GM19239 (cell line): ENCODE measurements around the gene GGTLC3.
"Not testable (repeated sequence)": the region's sequence is repeated elsewhere in the genome, so short reads cannot be mapped to it uniquely, and the experiment has no call there.

ENCODE experiments used
- DNase-seq: peaks from one replicate; pipeline ENCODE4 v3.0.0; 2011; ENCODE audit warnings: low spot score; ENCODE audit not compliant: insufficient read length
- FAIRE-seq: peaks from 2 replicates; lab custom pipeline; 2011; peaks lifted over from hg19 to GRCh38; lab: Jason Lieb, UNC

Gene GGTLC3

DNA sequence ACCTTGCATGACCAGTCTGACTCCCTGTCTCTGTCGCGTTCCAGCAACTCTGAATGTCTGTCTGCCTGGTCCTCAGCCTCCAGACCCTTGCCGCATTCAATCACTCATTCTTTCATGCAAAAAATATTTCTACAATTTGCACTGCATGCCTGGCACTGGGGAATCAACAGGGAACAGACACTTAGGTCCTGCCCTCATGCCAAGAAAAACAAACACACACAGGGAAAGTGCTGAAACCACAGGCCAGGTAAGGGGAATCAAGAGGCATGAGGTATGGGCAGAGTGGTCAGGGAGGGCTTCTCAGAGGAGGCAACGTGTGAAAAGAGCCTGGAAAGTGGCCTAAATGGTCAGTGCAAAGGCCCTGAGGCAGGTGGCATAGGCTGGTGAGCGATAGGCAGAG, at the start of gene GGTLC3:
Gene GGTLC3 (minus strand): TSS at position 101 of the 400 bp plus-strand sequence. CDS start 264 bp downstream, outside the sequence.
- FAIRE-seq, DNase-seq: not testable (repeated sequence)

DNA sequence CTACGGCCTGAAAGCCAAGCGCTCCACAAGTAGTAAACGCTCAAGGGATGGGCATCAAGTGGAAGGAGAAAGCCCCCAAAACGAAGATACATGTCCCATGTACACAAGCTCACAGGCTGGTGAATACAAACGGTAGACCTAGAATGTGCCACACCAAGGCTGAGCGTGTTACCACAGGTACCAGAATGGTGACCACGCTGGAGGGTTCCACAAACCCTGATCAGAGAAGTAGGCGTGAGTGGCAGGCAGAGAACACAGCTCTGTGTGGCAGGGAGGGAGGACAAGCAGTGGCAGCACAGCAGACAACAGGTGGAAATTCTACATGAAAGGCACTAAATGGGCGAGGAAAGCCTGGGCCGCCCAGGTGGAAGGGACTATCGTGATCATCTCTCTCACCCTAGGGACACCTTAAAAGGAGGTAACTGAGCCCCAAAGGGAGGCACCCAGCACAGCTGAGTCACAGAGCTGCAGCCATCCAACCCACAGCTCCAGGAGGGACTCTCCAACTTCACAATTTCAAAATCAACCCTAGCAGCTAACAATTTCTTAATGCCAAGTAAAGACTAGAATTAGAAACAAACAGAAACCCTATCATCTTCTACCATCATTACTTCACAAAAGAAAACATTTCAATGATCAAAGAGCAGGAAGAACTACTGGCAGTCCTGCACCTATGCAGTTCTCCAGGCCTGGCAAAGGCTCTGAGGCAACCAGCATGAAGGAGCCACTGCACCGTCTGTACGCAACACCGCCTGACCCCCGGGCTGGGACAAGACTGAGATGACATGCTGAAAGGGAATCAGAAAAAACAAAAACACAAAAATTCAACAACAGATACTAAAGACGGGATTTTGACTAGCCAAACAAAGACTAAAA, 42.4 kb upstream of the GGTLC3 start:
- DNase-seq, FAIRE-seq: not testable (repeated sequence)

DNA sequence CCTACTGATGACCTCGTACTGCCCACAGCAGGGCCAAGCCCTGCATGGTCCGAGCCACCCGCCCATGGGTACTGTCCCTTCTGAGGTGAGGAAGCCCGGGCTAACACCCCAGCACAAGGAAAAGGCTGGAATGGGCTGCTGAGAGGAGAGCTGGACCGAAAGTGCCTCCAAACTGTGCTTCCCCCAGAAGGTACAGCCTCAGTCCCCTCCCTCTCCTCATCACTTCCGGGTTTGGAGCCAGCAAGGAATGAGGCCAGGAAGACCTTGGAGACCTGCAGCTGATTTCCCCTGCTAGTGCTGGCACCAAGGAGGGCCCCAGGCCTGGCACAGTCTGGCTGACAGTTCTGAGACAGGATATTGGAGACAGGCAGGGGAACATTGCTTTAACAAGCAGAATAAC, 41.0 kb upstream of the GGTLC3 start:
- not testable (repeated sequence) for FAIRE-seq, DNase-seq

DNA sequence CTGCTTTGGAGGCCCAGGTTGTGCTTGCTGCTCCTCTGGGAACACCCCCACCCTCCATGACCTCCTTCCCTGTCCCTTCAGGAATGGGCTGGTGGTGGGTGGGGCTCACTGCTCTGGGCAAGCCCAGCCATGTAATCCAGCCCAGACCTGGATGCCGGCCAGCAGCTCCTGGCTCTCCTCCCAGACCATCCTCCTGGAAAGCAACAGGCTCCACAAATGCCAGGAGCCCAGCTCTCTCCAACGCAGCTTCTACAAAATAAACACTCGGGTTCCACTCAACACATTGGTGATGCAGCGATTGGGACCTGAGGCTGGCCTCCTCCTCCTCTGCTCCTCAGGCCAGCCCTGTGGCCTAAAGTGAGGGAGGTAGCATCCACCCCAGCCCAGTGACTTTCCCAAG, 40.6 kb upstream of the GGTLC3 start:
- DNase-seq, FAIRE-seq: not testable (repeated sequence)

DNA sequence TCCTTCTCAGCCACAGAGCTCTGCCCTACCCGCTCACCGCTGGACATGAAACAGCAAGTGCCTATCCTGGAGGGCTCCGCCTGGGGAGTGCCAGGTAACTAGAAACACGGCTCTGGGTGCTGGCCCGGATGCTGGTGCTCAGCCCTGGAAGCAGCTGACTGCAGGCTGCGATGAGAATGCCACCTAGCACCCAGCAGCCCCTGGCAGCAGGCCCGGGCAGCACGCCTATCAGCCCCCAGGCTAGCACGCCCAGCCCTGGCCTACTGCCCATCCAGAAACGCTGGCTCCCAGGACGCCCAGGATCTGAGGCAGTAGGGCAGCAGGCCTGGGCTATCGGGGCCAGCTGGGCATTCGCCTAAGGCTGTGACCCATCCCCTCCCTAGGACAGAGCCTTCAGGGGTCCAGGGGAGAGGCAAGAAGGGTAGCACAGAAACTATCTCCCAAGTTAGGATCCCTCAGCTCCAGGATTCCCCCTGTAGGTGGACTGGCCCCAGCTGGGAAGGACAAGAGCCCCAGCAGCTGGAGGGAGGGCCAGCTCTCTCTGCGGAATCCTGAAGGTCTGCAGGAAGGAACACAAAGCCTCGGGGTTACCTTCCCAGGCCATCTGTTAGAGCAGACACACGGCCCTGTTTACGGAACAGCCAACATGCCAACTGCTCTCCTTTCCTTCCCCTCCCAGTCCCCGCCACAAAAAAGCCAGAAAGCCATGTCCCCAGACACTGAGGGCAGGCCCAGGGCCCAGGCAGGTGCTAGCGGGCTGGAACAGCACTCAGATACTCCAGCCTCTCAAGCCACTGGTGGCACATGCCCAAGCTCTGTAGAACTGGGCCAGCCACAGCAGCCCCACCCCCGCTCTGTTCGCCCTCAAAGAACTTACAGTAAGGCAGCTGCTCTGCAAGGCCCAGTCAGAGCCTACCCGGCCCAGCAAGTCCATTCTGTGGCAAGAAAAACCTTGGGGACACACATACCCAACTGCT, 36.6 kb upstream of the GGTLC3 start:
- not testable (repeated sequence) for DNase-seq, FAIRE-seq

DNA sequence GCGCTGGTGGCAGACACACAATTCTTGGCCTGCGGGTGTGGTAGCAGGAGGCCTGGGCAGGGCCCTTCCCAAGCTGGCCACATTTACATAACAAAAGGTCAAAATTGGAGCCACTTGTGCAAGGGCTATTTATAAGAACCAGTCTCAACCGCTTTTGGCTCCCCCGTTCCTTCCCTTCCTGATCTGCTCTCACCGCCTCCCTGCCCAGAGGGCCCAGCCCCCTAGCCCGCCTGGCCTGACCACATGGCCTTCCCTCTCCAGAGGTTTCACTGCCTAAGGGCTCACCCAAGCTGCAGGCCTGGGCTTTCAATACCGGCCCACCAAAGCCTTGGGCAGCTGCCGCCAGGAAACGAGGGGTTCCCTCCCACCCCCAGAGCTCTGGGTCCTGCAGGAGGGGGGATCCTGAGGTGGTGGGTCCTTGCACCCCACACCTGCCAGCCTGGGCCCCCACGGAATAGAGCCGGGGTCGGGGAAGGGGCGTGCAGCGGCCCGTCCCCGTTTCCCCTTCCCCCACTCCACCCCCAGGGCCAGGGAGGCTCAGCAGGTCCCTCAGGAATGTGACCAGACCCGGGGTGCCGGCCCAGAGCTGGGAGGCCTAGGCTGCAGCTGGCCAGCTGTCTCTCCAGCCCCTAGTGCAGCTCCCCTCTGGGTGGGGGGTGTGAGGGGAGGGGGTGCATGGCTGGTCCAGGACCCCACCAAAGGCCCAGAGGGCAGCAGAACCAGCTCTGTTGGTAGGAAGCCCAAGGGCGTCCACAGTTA, 35.1 kb upstream of the GGTLC3 start:
- not testable (repeated sequence) for FAIRE-seq, DNase-seq

DNA sequence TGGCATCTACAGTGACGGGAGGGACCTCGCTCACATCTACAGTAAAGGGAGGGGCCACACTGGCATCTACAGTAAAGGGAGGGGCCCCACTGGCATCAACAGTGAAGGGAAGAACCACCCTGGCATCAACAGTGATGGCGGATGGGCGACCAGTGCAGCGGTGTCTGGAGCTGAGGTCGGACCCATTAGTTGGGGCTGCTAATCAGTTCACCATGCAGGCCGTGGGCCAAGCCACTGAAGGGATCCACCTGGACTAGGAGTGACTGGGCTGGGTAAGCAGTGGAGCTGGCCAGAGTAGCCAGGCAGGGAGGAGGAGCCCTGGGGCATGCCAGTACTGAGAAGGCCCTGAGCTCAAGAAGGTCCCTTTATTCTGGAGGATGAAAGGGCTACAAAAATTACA, 33.1 kb upstream of the GGTLC3 start:
- FAIRE-seq, DNase-seq: not testable (repeated sequence)

DNA sequence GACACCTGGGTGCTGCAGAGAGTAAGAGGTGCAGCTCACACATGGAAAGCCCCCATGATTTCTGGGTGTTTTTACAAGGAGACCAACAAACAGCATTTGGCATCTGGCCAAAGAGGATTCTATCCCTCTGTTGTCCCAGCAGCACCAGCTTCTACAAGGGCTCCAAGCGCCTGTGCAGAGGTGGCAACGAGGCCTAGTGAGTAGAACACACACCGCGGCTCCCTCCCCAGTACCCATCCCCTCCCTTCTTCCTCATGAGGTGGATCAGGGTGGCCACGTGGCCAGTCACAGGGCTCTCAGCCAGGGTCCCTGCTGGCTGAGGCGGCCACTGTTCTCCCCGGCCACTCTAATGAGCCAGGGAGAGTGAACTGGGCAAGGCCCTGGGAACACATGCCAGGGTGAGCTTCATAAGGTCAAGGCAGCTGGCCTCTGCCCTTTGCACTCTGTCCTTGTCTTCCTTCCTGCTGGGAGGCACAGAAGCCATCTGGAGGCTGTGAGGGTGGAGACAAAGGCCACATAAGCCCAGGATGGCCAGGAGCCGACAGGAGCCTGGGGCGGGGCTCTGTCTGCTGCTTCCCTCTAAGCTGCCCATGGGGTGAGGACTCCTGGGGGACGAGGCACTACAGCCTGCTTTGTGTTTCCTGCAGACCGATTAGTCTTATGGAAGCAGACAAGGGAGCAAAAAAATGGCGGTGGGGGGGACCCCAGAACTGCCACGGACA, 31.7 kb upstream of the GGTLC3 start:
- not testable (repeated sequence) for FAIRE-seq, DNase-seq

DNA sequence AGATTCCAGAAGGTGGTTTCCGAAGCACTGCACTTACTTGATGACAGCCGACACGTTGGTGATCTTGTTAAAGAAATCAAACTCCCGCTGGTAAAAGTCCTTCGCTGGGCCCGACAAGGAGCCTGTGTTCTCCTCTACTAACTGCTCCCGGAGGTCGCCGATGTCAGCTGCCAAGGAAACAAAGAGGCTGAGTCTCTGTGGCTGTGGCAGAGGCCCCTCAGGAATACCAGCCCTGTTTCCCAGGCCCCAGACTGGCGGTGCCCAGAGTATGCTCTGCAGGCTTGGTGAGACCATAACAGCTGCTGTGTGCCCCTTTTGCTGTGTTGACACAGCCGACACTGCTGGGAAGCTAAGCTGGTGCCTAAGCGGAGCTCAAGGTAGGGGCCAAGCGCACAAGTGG, 26.7 kb upstream of the GGTLC3 start:
- FAIRE-seq, DNase-seq: not testable (repeated sequence)

DNA sequence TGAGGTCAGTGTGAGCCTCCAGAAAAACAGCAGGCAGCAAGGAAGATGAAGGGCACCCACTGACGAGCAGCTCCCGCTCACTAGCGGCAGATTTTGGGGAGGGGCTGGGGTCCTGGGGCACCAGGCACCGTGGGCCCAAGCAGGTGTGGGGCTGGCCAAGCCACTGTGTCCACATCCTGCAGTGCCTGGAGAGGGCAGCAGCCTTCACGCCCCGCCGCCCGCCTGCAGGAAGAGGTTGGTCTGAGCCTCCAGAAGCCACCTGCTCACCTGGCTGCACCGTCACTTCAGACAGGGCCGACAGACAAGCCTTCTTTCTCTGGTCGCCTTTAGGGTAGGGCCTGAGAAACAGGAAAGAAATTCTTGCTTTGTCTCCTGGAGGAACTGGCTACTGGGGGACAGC, 25.4 kb upstream of the GGTLC3 start:
- not testable (repeated sequence) for FAIRE-seq

DNA sequence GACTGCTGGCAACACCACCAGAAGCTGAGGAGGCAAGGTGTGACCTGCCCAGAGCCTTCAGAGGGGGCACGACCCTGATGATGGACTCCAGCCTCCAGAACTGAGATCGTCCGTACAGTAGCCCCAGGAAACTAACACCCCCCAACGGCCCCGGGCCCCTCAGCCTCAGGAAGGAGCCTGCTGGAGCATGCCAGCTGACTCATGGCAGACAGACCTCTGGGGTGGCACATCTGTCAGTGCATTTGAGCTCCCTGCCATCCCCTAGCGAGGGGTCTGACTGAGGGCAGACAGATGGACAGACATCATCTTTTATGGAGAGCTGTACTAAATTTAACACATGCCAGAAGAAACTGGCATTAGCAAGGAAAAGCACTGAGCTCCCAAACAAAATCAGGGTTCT, 22.0 kb upstream of the GGTLC3 start:
- not testable (repeated sequence) for FAIRE-seq, DNase-seq

More for the DNA sequence above, 25.4 kb upstream of the GGTLC3 start:
- not testable (repeated sequence) for DNase-seq

DNA sequence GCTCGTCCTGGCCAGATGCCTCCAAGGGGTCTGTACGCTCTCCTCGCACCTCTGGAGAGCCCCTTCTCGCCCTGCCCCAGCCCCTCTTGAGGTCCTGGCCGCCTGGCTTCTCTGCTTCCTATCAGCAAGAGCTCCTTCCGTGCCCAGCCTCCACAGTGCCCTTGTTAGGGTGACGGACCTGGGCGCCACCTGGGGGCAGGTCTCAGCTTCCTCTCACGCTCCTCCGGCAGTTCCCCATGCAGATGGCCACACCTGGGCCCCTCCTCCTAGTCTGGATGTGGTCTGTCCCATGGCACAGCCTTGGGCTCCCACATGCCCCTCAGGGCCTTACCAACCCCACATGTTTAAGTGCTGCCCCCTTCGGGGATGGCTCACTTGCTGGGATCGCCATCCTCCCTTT, 16.4 kb upstream of the GGTLC3 start:
- not testable (repeated sequence) for DNase-seq, FAIRE-seq

DNA sequence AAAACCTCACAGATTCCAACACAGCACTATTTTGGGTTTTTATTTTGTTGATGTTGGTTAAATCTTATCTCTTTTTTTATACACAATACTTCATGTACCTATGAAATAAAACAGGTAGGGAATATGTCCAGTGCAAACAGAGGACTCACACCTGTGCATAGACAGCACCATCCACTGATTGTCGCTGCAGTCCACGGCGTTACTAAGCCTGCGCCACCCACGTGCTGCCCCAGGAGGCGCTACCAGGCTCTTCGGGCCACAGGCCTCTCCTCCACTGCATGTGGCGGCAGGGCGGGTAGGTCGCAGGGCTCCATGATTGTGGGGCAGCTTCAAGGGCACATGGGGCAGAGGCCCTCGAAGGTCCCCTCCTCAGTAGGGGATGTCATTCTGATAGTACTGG, 15.7 kb upstream of the GGTLC3 start:
- not testable (repeated sequence) for FAIRE-seq

DNA sequence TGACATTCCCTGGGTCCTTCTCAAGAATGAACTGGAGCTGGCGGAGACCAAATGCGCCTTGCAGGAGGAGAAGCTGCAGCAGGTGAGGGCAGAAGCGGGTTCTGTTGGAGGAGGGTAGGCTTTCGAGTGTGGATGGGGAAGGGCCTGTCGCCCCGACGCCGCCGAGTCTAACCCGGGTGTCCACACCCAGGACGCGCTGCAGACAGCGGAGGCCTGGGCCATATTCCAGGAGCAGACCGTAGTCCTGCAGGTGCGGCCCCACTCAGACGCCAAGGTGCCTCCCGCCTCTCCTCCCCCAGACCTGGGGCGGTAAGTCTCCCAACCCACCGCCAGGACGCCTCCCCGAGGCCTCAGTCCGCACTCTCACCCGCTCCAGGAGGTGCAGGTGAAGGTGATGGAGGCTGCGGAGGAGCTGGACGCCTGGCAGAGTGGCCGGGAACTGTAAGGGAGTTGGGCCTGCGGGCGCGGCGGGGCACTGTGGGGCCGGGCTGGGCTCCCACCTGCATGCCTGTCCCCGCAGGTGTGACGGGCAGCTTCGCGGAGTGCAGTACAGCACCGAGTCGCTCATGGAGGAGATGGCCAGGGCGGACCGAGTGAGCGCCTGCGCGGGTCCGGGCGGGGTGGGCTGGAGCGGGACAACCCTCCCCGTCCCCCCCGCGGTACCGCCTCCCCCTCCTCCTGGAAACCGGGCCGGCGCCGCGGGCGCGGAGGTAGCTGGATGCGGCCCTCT, 11.6 kb upstream of the GGTLC3 start:
- FAIRE-seq, DNase-seq: not testable (repeated sequence)

More for the DNA sequence above, 15.7 kb upstream of the GGTLC3 start:
- not testable (repeated sequence) for DNase-seq

DNA sequence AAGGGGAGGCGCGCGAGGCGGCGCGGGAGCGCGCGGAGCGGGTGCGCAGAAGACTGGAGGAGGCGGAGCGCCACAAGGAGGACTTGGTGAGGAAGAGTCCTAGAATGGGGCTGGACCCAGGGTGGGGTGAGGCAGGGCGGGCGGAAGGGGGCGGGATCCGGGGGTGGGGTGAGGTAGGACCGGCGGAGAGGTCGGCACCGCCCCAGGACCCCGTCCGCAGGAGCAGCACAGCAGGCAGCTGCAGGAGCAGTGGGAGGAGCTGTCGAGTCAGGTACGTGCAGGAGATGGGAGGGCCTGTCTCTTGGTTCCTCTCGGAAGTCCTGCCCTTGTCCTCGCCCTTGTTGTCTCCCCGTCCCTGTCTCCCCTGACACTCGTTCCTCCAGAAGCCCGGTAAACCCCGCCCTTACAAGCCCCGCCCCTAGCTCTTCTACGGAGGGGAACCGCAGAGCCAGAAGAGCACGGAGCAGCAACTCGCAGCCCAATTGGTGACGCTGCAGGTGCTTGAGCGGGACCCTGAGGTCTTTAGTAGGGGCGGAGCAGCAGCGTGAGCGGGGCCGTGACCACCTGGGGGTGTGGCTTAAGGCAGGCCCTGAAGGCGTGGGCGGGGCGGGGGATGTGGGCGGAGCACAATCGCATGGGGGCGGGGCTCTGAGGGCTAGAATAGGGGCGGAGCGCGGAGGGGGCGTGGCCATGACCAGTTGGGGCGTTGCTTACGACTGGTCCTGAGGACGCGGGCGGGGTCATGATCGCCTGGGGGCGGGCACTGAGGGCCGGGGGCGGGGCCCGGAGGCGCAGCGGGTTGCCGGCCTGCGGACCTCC, 10.8 kb upstream of the GGTLC3 start:
- not testable (repeated sequence) for DNase-seq

DNA sequence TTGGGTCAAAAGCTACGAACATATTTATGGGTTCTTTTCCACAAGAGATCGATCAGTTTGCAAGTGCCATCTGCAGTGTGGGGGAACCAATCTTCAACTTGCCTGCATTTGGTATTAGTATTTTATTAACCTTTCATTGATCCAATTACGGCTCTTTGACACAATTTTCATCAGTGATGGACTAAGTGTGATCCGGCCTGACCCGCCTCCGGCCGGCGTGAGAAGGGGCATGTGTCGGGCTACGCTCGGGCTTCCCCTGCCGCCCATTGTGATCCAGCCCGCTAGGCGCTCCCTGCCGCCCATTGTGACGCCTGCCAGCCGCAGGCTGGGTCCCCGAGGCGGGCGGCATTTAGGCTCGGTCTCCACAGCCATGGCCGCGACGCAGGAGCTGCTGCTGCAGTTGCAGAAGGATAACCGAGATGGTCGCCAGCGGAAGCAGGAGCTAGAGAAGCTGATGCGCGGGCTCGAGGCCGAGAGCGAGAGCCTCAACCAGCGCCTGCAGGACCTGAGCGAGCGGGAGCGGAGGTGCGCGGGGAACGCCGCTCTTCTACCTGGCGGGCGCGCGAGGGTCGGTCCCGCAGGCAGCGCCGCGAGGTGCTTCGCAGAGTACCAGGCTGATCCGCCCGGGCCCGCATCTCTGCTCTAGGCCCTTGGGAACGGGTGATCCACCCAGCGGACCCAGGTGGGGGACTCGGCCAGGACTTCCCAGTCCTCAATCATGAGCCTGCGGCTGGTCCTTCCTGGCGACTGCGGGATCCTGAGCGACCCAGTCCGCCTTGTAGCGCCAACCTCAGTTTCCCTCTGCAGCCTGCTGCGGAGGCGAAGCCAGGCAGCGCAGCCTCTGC, 10.0 kb upstream of the GGTLC3 start, which contains the start of gene TMEM191B:
Gene TMEM191B (plus strand): TSS at position 51 of the 845 bp plus-strand sequence. CDS start 179 bp downstream, at position 230.
- FAIRE-seq, DNase-seq: not testable (repeated sequence)

More for the DNA sequence above, 10.8 kb upstream of the GGTLC3 start:
- not testable (repeated sequence) for FAIRE-seq
